Activated CD4-positive, alpha-beta T cell treated with anti-CD3 and anti-CD28 coated beads, Interleukin-2, amount 50 U/mL, for 24 hours (primary cell): ENCODE measurements around the gene ABHD12.

Experiments
- DNase-seq, 2 donors: peaks; one replicate each; pipeline ENCODE4 v3.0.0-alpha.2; 2020; ENCODE audit warnings: low read depth in 1 of 2, low spot score in 1 of 2

ABHD12 gene

DNA sequence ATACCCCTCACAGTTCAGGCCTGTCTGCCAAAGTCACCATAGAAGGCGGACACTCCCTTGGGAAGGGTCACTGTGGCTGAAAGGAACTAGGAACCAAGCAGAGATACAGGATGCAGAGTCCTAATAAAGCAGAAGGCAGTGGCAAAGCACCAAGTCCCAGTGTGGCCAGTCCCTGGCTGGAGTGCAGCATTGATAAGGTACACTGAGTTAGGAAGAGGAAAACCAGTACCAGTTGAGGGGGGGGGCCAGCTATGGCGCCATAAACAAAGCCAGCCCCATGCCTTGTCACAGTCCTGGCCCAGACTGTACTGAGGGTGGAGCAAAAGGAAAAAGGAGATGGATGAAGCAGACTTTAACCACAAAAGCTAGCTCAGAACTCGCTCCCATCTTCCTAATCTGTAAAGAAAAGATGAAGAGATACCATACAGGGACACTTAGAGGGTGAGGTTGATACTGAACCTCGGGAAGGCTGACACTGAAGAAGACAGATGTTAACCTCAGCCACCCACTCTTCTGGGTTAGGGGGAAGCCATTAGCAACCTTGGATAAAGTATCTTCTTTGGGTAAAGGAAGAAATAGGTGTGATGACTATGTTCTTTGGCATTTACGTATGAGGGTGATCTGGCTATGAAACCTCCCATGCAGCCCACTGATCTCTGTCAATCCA, 7.8 kb downstream of the ABHD12 start:
- no peak for DNase-seq

DNA sequence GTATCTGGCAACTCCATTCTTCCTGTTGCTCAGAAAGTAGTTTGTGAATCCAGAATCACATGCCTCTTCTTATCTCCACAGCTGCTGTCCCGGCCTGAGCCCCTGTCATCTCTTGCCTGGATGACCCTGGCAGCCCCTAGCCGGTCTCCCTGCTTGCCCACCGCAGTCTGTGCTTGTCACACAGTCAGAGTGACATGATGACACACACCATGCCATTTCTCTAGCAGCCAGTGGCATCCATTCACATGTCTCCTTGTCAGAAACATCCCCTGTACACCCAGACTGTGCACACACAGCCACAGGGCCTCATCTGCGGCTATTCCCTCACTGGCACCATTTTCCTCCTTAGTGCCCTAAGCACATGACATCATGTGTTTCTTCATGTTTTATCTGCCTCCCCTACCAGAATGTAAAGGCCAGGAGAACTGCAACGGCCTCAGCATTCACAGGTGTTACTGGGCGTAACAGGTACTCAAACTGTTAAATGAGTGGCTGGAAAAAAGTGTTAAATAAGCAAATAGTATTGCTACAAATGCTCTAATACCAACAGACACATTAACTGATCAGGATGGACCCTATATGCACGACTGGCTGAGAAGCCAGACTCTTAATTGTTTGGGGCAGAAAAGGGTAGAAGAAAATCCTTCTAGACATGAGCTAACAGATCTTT, 9.6 kb downstream of the ABHD12 start:
- DNase-seq = no peak

DNA sequence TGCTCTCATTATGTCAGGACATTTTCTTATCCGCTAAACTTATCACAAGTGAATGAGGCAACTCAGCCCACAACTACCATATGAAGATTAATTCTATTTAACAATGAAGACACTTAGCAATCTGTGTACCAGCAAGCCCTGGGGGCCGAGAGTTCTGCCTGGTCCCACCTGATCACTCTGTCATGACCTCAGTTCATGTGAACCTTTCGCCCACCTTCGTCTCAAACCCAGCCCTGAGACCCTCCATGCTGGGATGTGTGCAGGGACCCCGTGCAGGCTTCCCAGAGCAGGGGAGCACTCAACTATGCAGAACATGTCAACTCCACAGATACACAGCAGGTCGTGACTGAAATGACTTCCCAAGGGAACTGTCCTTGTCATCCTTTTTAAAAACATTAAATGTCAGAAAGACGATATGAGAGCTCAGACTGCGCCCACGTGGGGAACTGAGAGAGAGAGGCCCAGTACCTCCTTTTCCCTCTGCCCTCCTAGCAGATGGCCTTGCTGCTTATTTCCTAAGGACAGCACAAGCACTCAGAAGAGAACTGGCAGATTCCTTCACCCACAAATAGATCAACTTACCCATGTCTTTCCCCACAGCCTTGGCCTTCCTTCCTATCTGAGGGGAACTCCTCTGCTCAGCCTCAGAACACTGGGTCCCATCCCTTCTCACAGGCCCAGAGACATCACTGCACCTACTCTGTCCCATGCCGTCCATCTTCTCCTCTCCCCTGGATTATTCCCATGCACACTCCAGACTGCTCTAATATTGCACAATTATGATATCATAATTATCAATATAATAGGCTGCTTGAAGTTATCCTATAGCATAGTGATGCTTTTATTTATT, 11.5 kb downstream of the ABHD12 start:
- no peak for DNase-seq

DNA sequence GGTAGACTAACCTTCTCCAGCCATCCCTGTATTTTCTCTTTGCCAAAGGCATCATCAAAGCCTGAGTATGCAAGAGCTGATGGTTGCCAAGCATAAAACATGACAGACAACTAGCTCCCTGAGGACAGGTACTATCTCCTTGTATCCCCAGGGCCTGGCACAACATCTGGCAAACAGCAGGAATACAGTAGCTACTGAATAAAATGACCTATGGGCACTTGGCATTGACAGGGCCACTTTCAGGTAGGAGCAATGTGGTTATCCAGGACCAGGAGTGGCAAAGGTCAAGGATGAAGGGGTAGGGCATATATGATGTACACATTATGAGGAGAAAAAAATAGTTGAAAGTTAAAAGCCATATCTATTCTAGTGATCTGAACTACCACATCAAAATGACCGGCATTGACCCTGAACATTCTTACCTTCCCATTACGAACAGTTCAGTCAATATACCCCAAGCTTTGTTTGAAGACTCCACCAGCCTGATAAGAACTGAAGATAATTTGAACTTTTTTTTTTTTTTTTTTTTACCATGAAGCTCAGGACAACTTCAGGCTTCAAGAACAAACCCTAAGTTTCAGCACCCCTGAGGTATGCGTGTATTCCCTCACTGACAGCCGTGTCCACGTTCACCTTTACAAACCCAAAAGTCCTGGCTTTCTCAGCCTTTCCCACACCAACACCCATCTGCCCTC, 12.3 kb downstream of the ABHD12 start:
- DNase-seq = no peak

DNA sequence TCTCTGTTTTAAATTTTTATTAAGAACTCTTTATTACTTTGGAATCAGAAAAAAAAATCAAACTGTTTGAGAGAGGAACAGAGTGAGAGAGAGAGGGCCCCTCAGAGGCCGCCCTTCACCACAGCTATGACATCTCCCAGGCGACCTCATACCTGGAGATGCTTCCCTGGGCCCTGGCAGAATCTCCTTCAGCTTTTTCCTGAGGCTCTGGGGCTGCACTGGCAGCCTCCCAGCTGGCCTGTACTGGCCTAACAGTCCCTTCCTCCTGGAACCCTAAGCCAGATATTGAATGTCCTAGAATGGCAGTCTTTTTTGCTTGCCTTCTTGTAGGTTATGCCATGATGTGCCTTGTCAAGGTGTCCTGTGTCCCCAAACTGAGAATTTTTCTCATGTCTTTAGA, 13.7 kb downstream of the ABHD12 start:
- no peak for DNase-seq

DNA sequence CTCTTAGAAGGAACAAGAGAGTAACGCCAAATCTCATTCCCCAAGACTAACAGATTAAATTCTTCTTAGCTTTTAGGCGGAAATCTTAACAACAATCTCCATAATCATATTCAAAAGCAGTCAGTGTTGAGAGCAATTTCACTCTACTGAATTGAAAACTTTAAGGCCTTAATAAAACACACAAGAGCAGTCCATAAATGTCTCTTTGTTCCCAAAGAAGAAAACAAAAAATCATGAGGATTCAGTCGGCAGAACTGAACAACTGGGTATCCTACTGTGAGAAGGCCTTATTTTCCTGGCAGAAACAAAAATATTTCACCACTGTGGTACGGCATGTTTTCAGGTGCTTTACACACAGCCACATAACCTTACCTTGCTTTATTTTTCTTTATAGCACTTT, 14.4 kb downstream of the ABHD12 start:
- no peak for DNase-seq

DNA sequence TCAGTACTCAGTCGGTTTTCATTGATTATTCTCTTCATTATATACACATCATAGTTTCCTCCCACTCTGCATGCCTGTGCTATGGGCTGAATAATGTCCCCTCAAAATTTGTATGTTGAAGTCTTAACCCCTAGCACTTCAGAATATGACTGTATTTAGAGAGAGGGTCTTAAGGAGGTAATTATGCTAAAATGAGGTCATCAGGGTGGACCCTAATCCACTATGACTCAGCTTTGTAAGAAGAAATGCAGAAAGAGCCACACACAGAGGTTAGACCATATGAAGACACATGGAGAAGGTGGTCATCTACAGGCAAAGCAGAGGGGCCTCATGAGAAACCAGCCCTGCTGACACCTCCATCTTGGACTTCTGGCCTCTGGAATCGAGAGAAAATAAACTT, 15.8 kb downstream of the ABHD12 start:
- DNase-seq = no peak

DNA sequence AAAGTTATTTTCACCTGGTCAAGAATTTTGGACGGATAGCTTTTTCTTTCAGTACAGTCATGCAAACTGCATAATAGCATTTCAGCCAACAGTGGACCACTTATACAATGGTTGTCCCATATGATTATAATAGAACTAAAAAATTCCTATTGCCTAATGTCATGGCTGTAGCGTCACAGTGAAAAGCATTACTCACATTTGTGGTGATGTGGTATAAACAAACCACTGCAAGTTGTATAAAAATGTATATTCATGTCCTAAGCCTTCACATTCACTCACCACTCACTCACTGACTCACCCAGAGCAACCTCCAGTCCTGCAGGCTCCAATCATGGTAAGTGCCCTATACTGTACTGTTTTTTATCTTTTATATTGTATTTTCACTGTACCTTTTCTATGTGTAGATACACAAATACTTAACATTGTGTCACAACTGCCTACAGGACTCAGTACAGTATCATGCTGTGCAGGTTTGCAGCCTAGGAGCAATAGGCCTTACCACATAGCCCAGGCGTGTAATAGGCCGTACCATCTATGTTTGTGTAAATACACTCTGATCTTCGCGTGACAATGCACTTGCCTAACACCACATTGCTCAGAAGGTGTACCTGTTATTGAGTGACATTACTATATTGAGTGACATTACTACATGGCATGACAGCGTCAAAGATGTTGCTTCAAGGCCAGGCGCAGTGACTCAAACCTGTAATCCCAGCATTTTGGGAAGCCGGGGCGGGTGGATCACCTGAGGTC, 17.9 kb downstream of the ABHD12 start:
- DNase-seq = no peak

DNA sequence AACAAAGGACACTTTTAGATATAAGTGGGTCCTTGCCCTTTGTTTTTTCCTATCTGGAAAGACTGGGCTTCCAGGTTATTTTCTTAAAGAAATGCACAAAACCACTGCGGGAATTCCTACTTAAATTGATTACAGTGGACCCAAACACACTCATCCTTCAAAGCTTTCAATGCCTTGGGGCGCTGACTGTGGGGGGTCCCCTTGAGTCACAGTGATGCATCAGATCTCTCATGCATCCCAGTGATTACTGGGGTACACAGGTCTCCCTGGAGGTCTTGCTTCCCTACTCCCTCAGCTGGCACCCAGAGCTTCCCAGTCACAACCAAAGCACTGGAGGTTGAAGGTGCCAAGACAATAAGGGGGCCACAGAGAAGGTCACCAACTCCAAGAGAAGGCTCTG, 20.7 kb downstream of the ABHD12 start:
- no peak for DNase-seq

DNA sequence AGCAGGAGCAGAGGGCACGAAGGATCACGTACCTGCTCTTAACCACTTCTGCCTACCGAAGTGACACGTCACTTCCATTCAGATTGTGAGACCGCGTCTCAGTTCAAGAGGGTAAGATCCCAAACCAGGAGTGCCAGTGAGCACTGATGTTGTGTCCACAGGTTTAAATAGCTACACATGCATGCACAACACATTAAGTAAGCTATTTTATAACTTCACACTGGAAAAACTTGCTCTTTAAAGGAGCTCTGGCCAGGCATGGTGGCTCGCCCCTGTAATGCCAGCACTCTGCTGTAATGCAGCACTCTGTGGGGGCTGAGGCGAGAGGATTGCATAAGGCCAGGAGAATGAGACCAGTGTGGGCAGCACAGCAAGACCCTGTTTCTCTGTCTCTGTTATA, 21.1 kb downstream of the ABHD12 start:
- no peak for DNase-seq

DNA sequence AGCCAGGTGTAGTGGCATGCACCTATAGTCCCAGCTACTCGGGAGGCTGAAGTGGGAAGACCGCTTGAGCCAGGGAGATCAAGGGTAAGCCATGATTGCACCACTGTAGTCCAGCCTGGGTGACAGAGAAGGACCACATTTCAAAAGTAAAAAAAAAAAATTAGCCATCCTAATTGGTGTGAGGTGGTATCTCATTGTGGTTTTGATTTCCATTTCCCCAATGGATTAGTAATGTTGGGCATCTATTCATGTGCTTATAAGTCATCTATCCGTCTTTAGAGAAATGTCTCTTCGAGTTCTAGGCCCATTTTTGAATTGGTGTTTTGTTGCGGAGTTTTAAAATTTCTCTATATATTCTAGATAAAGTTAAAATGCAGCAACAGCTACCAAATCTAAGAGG, 21.7 kb downstream of the ABHD12 start:
- DNase-seq = no peak

DNA sequence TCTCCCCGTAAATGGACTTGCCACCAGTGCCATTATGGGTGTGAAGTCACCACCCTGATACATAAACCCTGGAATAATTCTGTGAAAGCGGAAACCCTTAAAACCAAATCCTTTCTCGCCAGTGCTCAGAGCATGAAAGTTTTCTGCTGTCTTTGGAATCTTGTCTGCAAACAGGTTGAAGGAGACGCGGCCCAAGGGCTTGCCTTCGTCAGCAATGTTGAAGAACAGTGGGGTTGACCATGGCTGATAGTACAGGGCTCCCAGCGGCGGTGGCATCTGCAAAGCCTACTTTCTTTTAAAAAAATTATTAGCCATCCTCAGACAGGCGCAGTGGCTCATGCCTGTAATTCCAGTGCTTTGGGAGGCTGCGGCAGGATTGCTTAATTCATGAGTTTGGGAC, 22.1 kb downstream of the ABHD12 start:
- no peak for DNase-seq

DNA sequence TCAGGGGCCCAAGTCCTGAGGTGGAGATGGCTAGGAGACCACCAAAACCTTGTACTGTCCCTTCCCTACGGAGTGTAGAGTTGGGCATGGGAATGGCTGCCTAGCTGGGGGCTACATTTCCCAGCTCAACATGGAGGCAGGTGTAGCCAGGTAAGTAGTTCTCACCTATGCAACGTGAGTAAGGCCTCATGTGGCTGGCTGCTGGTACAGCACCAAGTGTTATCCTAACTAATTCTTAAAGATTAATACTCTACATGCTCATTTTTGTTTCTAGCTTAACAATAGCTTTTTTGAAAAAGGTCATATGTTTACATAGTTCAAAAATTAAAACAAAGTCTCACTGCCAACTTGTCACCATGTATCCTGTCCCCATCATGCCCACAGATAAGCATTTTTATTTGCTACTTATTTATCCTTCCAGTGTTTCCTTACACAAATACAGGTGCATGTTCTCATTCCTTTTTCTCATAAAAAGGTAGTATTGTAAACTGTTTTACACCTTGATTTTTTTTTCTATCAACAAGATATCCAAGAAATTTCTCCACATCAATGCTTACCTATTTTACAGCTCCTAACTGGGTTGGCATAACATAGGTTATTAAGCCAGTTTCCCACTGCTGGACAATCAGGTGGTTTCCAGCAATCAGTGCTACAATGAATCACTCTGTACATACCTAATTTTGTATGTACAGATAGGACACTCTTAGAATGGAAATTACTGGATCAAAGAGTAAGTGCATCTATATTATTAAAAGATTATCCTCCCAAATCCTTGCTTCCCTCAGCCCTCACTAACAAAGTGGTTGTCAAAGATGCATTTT, 25.5 kb downstream of the ABHD12 start:
- DNase-seq = no peak

DNA sequence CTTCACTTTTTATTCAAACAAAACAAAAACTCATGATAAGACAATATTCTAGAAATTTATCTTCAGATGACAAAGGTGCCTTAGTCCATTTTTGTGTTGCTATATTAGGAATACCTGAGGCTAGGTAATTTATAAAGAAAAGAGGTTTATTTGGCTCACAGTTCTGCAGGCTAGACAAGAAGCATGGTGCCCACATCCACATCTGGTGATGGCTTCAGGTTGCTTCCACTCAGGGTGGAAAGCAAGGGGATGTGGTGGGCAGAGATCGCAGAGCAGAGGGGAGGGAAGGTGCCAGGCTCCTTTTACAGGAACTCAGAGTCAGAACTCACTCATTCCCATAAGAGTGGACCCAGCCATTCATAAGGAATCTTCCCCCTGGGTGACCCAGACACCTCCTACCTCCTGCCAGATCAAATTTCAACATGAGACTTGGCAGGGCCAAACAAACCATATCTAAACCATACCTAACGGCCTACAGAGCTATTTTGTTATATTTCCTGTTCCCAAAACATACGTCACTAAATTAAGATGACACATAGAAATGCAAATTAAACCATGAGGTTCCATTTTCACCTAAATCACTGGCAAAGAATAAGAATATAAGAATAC, 26.4 kb downstream of the ABHD12 start:
- no peak for DNase-seq

DNA sequence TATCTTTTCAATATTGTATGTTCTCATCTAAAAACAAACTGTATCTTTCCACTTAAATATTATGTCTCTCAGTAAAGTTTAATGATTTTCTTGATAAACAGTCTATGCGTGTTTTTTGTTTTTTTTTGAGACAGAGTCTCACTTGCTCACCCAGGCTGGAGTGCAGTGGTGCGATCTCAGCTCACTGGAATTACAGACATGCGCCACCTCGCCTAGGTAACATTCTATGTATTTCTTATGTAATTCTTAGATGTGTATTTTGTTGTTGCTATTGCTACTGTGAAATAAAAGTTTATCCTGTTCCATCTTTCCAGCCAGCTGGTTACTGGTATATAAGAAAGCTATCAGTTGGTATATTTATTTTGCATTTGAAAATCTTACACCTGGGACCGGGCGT, 29.4 kb downstream of the ABHD12 start:
- no peak for DNase-seq

DNA sequence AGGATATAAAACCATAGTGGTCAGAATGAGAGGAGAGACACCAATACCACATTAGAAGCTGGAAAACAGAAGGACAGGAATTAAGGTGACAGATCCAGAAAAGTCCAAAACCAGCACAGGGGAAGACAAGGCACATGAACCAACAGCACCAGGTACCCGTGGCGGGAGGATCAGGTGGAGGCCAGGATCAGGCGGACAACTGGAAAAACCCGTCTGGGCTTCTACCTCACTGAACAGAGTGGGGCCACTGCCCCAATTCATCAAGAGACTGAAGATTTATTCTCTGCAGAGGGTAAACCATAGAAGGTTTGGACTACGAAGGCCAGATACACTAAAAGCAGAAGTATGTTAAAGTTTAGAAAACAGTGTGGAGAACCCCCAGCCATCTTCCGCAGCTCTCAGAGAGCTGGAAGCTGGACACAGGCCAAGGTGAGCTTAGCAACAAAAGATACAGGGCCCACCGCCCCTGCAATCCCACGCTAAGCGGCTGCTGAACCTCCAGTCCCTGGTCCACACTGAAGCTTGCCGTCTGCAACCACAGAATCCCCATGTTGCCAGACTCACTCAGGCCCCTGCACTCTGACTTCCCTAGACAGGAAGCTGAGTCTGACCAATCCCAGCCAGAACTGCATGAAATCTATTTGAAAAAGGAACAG, 29.9 kb downstream of the ABHD12 start:
- no peak for DNase-seq

DNA sequence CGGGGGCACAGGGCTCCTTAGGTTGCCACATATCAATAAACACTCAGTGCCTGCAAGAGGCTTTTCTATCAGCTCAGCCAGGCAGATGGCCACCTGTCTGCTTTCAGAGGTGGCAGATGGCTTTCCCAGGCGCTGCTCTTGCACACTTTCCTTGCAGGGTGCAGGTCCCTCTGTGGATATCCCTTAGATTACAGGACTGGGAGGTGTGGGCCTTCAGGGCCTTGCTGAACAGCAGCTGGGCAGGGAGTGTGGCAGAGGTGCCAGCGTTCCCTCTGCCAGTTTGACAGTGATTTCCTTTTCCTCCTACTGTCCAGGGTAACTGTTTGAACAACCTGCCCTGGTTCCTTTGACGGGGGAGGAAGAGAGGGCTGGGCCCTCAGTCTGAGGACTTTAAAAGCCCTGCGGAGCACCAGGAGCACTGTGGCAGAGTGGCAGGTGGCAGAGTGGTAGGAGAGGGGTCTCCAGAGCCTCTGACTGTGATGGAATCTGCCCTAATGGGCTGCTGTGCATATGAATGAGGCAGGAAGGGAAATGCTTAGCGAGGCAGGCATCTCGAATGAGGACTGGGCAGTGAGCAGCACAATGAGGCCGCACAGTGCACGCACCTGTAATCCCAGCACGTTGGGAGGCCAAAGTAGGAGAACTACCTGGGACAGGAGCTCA, 34.2 kb downstream of the ABHD12 start:
- DNase-seq = no peak

DNA sequence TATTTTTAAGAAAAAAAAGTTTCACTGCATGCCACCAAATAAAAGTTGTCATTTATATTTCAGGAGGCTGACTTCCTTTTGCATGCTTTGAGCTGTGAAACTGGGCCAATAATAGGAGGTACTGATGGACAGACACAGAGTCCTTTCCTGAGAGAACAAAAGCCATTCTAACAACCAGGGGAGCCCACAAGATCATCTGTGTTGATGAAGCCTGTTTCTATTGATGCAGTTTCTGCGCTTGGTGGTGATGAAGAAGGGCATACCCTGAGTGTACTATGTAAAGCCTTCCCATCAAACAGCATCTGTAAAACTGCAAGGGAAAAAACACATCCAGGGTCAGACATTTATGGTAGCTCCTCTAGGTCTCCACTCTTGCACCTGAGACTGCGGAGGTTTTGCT, 34.8 kb downstream of the ABHD12 start:
- DNase-seq = no peak
